WTC11 (cell line): ENCODE results near the gene IRF4. TPM values are rescaled to one million over a fixed set of nuclear protein-coding genes. Genes with fewer than 3 reads are reported as not detected.

Experiments used
- ATAC-seq: fragments of 200-7000 bp; cut with Tn5 transposase; 2 replicates; pipeline ENCODE4 v1.10.0; 2021; ENCODE audit warnings: mild to moderate bottlenecking, moderate library complexity
- CTCF ChIA-PET: fragments of 300-600 bp; sonication (Branson Sonifier 250); formaldehyde crosslinking; loops from one replicate; lab custom pipeline; 2021; ENCODE audit warnings: antibody characterized with exemption; lab: Charles Lee
- POLR2A ChIA-PET: fragments of 350-600 bp; sonication (Branson Sonifier 250); formaldehyde crosslinking; loops from one replicate; lab custom pipeline; 2021; ENCODE audit warnings: antibody characterized with exemption; lab: Charles Lee
- DNase-seq: peaks from one replicate; pipeline ENCODE4 v3.0.0; 2021; ENCODE audit warnings: low spot score
- H3K27ac Mint-ChIP-seq: 2 replicates; pipeline ENCODE4 v1.8.0; 2021; ENCODE audit warnings: mixed read lengths
- H3K27me3 Mint-ChIP-seq: 2 replicates; pipeline ENCODE4 v1.8.0; 2021; ENCODE audit warnings: low read depth, mild to moderate bottlenecking, moderate library complexity, mixed read lengths
- H3K36me3 Mint-ChIP-seq: 2 replicates; pipeline ENCODE4 v1.8.0; 2021; ENCODE audit warnings: mixed read lengths
- H3K4me1 Mint-ChIP-seq: 2 replicates; pipeline ENCODE4 v1.8.0; 2022; ENCODE audit warnings: mixed read lengths
- H3K4me3 Mint-ChIP-seq: 2 replicates; pipeline ENCODE4 v1.8.0; 2021; ENCODE audit warnings: mild to moderate bottlenecking, moderate library complexity, mixed read lengths
- H3K9me3 Mint-ChIP-seq: 2 replicates; pipeline ENCODE4 v1.8.0; 2021; ENCODE audit warnings: mixed read lengths
- ARID4B ChIP-seq: sonication (generic); formaldehyde crosslinking; IDR thresholded peaks from 2 replicates; pipeline ENCODE4 v1.8.0; 2023; ENCODE audit warnings: missing genetic modification reagents, mild to moderate bottlenecking, borderline replicate concordance
- ATF2 ChIP-seq: sonication (generic); formaldehyde crosslinking; IDR thresholded peaks from 2 replicates; pipeline ENCODE4 v1.8.1; 2022; ENCODE audit warnings: low read depth, missing genetic modification reagents, borderline replicate concordance
- ATF6 ChIP-seq: sonication (generic); formaldehyde crosslinking; IDR thresholded peaks from 2 replicates; pipeline ENCODE4 v1.8.1; 2023; ENCODE audit warnings: mild to moderate bottlenecking, missing genetic modification reagents
- E2F1 ChIP-seq: sonication (generic); formaldehyde crosslinking; IDR thresholded peaks from 2 replicates; pipeline ENCODE4 v1.8.0; 2022; ENCODE audit warnings: mild to moderate bottlenecking, missing genetic modification reagents
- ETV6 ChIP-seq: sonication (generic); formaldehyde crosslinking; IDR thresholded peaks from 2 replicates; pipeline ENCODE4 v1.8.1; 2022; ENCODE audit warnings: mild to moderate bottlenecking, missing genetic modification reagents
- IRF1 ChIP-seq: sonication (generic); formaldehyde crosslinking; IDR thresholded peaks from 2 replicates; pipeline ENCODE4 v1.8.0; 2023; ENCODE audit warnings: missing genetic modification reagents
- MLX ChIP-seq: sonication (generic); formaldehyde crosslinking; IDR thresholded peaks from 2 replicates; pipeline ENCODE4 v1.8.1; 2023; ENCODE audit warnings: mild to moderate bottlenecking, missing genetic modification reagents, moderate library complexity
- NFATC4 ChIP-seq: fragments of 250-450 bp; sonication (Bioruptor Pico); IDR thresholded peaks from 2 replicates; pipeline ENCODE4 v1.9.0; 2021; ENCODE audit warnings: mild to moderate bottlenecking
- NFYB ChIP-seq: sonication (generic); formaldehyde crosslinking; conservative IDR thresholded peaks from 2 replicates; pipeline ENCODE4 v1.8.0; 2022; ENCODE audit warnings: low read depth, missing genetic modification reagents
- NR1H2 ChIP-seq: sonication (generic); formaldehyde crosslinking; IDR thresholded peaks from 2 replicates; pipeline ENCODE4 v1.9.0; 2021; ENCODE audit warnings: mild to moderate bottlenecking, moderate library complexity, missing genetic modification reagents
- OVOL2 ChIP-seq: fragments of 250-450 bp; sonication (Bioruptor Pico); IDR thresholded peaks from 2 replicates; pipeline ENCODE4 v1.9.0; 2021; ENCODE audit warnings: mild to moderate bottlenecking, borderline replicate concordance
- PREB ChIP-seq: sonication (generic); formaldehyde crosslinking; IDR thresholded peaks from 2 replicates; pipeline ENCODE4 v1.8.1; 2022; ENCODE audit warnings: mild to moderate bottlenecking, missing genetic modification reagents, moderate library complexity, borderline replicate concordance
- ZMAT4 ChIP-seq: fragments of 250-450 bp; sonication (Bioruptor Pico); IDR thresholded peaks from 2 replicates; pipeline ENCODE4 v1.9.0; 2021; ENCODE audit warnings: mild to moderate bottlenecking
- ZNF396 ChIP-seq: fragments of 250-450 bp; sonication (Bioruptor Pico); IDR thresholded peaks from 2 replicates; pipeline ENCODE4 v1.8.0; 2021; ENCODE audit warnings: mild to moderate bottlenecking, moderate library complexity, borderline replicate concordance
- ZNF425 ChIP-seq: fragments of 250-450 bp; sonication (Bioruptor Pico); conservative IDR thresholded peaks from 2 replicates; pipeline ENCODE4 v1.9.0; 2021; ENCODE audit warnings: mild to moderate bottlenecking
- total RNA-seq: library from RNA; stranded (reverse); gene quantifications from 3 replicates; pipeline ENCODE4 v1.2.3, GENCODE V29; 2021

The IRF4 gene
- total RNA-seq, 1 experiment from 2014 or later, result 1.6 TPM

- TF ChIP-seq NFATC4 (CRISPR knock-in tag) (no peak), MLX (no peak), ZNF425 (CRISPR knock-in tag) (no peak), ATF6 (no peak), NFYB (no peak), NR1H2 (CRISPR knock-in tag) (no peak), ATF2 (CRISPR knock-in tag) (no peak), OVOL2 (no peak)
Observed at GRCh38 chr6:352896-353470, 38.6 kb upstream of the IRF4 start (continued).

- ChIA-PET POLR2A (no interaction called here), CTCF (interaction anchor here (1.2 kb wide), 1 partner anchor 55 kb away, joined by 5 read pairs; no protein-coding TSS in a partner anchor)
- Mint-ChIP-seq H3K36me3 (peaks cover 78% of the 10 kb centered on the region), H3K4me1 (peaks cover 8% of the 10 kb centered on the region), H3K4me3 (no peak overlapping the region), H3K27ac (peak overlapping the region; percentile 28; the same call in 1 of the 2 replicates), H3K9me3 (peaks cover 61% of the 10 kb centered on the region), H3K27me3 (peaks cover 7% of the 10 kb centered on the region)
- ATAC-seq (no peak), DNase-seq (no peak)
- TF ChIP-seq ETV6 (no peak), PREB (CRISPR knock-in tag) (no peak), ARID4B (CRISPR knock-in tag) (no peak), IRF1 (no peak), E2F1 (CRISPR knock-in tag) (no peak), ZNF396 (CRISPR knock-in tag) (no peak), ZMAT4 (CRISPR knock-in tag) (no peak)
Observed at GRCh38 chr6:353642-354614, 37.6 kb upstream of the IRF4 start.
